Left lobe of liver (tissue), 2 donors: ENCODE data around the gene KISS1. TPM values are rescaled to one million over a fixed set of nuclear protein-coding genes. Genes with fewer than 3 reads are reported as not detected.

Experiments
- ATAC-seq: fragments of 200-7000 bp; cut with Tn5 transposase; one replicate; pipeline ENCODE4 v1.9.1; 2020; ENCODE audit warnings: mild to moderate bottlenecking, moderate library complexity
- DNase-seq: peaks from one replicate; pipeline ENCODE4 v3.0.0-alpha.2; 2020; ENCODE audit warnings: low spot score
- total RNA-seq: library from RNA; stranded (reverse); gene quantifications from one replicate; pipeline ENCODE4 v1.2.1, GENCODE V29; 2021
- donor health status: DM: no; HTN: no; CAD: no; lungs with moderate emphysema.
- donor health status: DM: no; HTN: yes; CAD: no.

The KISS1 gene
- total RNA-seq, 1 donor from 2014 or later: 0.63 TPM

- DNase-seq: peak; percentile 82
- ATAC-seq: peak; percentile 41
These were observed 54.0 kb downstream of the KISS1 start for GRCh38 chr1:204142032-204142974.

GRCh38 chr1:204141131-204141530, 55.2 kb downstream of the KISS1 start:
- no peak for ATAC-seq

More at GRCh38 chr1:204141131-204141530, 55.2 kb downstream of the KISS1 start:
- DNase-seq: no peak

Other genes with a start within 250 kb of the KISS1 start
- gene SOX13, start 123.4 kb downstream of the KISS1 start, total RNA-seq: 33.8 TPM
- gene ETNK2, start 44.4 kb downstream of the KISS1 start, total RNA-seq: 213 TPM
- gene REN, start 30.2 kb downstream of the KISS1 start, total RNA-seq: 0.20 TPM
- gene GOLT1A, start 17.5 kb upstream of the KISS1 start, total RNA-seq: 63.9 TPM
- 28.8 TPM for gene PLEKHA6, start 163.4 kb upstream of the KISS1 start, total RNA-seq
- 34.1 TPM for gene PPP1R15B, start 215.3 kb upstream of the KISS1 start, total RNA-seq